ENCODE data around the gene PRRC2B.

Gene PRRC2B

DNA sequence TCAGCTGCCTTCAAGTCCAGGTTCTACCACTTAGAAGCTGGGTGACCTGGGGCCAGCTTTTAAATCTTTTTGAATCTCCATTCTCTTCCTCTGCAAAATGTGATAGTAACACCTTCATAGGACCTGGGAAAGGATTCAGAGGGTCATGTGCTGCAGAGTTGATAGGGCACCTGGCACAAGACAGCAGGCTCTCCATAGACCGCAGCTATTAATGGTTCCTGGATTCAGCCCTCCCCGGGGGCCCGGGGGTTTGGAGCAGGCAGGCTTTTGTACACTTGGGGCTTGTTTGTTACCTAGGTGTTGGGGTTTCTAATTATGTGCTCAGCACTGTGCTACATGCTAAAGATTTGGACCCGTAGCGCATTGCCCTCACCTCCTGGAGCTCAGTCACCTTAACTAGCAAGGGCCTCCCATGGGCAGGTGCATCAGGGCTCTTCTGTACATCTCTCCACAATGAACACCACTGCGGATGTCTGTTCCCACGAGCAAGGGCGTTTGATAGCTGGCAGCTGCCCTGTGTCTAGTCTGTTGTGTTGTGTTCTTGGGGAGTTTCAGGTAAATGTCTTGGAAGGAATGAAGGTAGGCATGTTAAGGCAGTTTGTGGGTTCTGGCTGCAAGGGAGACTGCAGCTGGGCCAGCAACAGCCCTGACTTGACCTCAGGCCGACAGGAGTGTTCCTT, 12.1 kb downstream of the PRRC2B start:
- no peak overlapping the region for H3K4me3 ChIP-seq (ENCODE audit: low read depth, low read length)
- TF ChIP-seq CTCF (IDR thresholded peaks at IDR 0.05; ENCODE audit: low read depth, low read length): no peak

DNA sequence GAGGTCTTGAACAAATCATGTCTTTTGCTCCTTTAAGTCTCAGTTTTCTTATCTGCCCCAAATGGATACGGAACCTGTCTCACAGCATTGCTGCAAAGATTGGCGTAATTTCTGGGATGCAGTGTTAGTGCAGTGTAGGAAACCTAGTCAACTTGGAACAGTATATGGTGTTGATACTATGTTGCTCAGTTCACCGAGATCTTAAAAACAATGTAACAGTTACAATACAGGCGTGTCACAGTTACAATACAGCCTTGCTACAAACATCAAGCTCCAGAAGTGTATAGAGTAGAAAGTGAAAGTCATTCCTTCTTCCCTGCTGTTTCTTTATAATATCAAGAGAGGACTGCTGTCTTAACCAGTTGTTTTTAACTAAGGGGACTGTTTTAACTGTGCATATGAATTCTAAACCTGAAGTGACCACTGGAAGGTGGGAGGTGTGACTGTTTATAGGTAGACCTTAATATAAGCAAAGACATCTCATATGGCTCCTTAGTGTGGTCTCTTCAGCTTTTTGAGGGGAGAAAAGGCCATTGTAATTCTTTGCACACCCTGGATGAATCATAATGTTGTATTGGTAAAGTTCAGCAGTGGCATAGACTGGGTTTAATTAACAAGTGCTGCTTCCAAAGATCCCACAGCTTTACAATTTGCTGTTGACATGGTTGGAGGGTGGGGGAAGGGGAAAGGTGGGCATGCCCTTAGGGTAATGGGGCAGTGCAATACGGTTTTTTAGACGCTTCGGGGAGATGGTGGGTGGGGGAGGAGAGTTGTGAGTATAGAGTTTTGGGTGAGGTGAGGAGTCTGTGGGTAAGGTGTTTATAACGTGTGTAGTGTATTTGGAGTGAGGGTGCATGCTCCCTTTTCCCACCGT, 12.9 kb downstream of the PRRC2B start:
- no peak for TF ChIP-seq CTCF (IDR thresholded peaks at IDR 0.05; ENCODE audit: low read depth, low read length)
- H3K4me3 ChIP-seq (ENCODE audit: low read depth, low read length): no peak overlapping the region

DNA sequence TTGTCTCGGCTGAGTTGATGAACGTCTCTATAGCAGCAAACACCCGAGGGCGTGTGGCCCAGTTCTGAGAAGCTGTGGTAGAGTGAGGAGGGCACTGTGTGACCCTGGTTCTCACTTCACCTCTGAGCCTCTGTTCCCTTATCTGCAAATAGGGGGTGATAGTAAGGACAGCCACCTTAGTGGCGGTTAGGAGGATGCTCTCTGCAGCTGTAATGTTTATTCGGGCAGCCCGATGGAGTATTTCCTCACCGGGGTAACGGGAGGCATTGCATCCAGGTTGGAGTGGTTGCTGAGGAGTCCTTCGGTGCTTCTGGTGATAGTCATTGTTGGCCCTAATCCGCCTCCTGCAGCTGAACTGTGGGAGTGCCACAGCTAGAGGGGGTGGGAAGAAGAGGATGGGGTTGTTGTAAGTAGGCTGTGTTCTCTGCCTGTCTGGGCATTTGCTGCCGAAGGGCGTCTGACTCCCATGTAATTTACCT, 13.9 kb downstream of the PRRC2B start:
- no peak for TF ChIP-seq CTCF (IDR thresholded peaks at IDR 0.05; ENCODE audit: low read depth, low read length)

DNA sequence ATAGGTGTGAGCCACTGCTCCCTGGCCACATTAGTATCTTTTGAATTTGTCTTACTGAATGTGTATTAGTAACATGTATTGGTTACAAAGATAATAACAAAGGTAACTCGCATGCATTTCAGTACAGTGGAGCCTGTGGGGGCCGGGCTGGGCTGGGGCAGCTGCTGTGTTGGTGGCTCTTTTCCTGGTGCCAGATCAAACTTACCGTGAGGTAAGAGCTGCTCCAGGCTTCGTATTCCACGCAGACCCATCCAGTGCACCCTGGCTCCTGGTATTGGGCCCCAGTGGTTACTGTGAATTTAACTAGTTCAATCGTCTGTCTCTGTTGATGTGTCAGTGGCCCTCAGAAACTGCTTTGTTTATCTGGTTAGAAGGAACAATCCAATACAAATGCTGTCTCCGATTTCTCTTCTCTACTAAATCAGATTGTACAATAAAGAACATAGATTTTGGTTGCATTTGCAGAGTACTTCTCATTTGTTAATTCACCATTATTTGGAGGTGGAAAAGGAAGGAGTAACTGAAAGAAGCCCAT, 15.6 kb downstream of the PRRC2B start:
- no peak for TF ChIP-seq CTCF (IDR thresholded peaks at IDR 0.05; ENCODE audit: low read depth, low read length)
- H3K4me3 ChIP-seq (ENCODE audit: low read depth, low read length): no peak overlapping the region

More for the DNA sequence above, 13.9 kb downstream of the PRRC2B start:
- H3K4me3 ChIP-seq (ENCODE audit: low read depth, low read length): no peak overlapping the region

- H3K4me3 ChIP-seq (ENCODE audit: low read depth, low read length): no peak overlapping the region
- no peak for TF ChIP-seq CTCF (IDR thresholded peaks at IDR 0.05; ENCODE audit: low read depth, low read length)
Measured at GRCh38 chr9:131410044-131410491, 16.2 kb downstream of the PRRC2B start.

- H3K4me3 ChIP-seq (ENCODE audit: low read depth, low read length): no peak overlapping the region
- TF ChIP-seq CTCF (IDR thresholded peaks at IDR 0.05; ENCODE audit: low read depth, low read length): no peak
Measured at GRCh38 chr9:131411719-131412681, 18.1 kb downstream of the PRRC2B start.

Measured in WI38 (cell line).